GM13976 (cell line): ENCODE data around the gene NFIC.
"Not testable (repeated sequence)": the region's sequence is repeated elsewhere in the genome, so short reads cannot be mapped to it uniquely, and the experiment has no call there.

ENCODE experiments used
- DNase-seq: peaks from one replicate; pipeline ENCODE4 v3.0.0; 2012; ENCODE audit warnings: low spot score
- in situ Hi-C: fragments of 300-500 bp; cut with MboI; formaldehyde crosslinking; loops from one replicate; pipeline ENCODE4 v1.12.0; 2022; ENCODE audit warnings: low sequenced_read_pairs, mixed read lengths, inconsistent platforms; ENCODE audit not compliant: unreplicated experiment
- TF ChIP-seq, protein P1 (sequence below): IDR thresholded peaks from 2 replicates; pipeline ENCODE4 v1.5.1; 2012; ENCODE audit warnings: borderline replicate concordance, mild to moderate bottlenecking; ENCODE audit not compliant: insufficient read depth; ENCODE audit errors: extremely low read depth, missing control alignments, control extremely low read depth

Gene NFIC

DNA sequence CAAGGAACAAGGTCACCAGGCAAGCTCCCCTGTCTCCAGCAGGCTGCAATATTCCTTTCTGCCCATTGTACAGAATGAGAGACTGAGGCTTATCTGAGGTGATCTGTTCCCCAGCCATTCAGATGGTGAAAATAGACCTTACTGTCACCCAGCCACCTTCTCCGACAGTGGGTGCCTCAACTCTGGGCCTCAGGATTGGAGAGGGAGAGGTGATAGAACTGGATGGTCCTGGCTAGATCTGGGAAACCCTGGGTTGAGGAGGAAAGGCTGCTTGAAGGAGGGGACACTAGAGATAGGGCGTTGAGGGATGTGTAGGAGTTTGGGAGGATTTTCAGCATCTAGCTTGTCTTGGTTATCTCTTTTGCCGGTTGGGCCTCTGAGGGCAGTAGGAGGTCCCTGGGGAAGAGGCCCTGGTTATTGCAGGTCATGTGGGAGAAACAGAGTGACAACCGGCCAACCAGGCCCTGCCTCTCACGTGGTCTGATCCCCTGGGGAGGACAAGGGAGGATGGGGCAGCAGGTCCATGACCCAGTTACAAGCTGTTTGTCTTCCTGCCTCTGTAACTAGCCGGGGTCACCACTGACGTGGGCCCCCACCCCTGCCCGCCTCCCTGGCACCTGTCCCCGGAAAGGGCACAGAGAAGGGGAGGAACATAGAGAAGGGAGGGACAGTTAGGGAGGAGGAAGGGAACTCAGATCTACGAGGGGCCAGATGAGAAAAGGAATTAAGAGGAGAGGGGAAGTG lies 8.2 kb downstream of the NFIC start:
- DNase-seq = no peak
- in situ Hi-C loops = no loop called here
- TF ChIP-seq, protein P1, sequence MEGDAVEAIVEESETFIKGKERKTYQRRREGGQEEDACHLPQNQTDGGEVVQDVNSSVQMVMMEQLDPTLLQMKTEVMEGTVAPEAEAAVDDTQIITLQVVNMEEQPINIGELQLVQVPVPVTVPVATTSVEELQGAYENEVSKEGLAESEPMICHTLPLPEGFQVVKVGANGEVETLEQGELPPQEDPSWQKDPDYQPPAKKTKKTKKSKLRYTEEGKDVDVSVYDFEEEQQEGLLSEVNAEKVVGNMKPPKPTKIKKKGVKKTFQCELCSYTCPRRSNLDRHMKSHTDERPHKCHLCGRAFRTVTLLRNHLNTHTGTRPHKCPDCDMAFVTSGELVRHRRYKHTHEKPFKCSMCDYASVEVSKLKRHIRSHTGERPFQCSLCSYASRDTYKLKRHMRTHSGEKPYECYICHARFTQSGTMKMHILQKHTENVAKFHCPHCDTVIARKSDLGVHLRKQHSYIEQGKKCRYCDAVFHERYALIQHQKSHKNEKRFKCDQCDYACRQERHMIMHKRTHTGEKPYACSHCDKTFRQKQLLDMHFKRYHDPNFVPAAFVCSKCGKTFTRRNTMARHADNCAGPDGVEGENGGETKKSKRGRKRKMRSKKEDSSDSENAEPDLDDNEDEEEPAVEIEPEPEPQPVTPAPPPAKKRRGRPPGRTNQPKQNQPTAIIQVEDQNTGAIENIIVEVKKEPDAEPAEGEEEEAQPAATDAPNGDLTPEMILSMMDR = no peak

DNA sequence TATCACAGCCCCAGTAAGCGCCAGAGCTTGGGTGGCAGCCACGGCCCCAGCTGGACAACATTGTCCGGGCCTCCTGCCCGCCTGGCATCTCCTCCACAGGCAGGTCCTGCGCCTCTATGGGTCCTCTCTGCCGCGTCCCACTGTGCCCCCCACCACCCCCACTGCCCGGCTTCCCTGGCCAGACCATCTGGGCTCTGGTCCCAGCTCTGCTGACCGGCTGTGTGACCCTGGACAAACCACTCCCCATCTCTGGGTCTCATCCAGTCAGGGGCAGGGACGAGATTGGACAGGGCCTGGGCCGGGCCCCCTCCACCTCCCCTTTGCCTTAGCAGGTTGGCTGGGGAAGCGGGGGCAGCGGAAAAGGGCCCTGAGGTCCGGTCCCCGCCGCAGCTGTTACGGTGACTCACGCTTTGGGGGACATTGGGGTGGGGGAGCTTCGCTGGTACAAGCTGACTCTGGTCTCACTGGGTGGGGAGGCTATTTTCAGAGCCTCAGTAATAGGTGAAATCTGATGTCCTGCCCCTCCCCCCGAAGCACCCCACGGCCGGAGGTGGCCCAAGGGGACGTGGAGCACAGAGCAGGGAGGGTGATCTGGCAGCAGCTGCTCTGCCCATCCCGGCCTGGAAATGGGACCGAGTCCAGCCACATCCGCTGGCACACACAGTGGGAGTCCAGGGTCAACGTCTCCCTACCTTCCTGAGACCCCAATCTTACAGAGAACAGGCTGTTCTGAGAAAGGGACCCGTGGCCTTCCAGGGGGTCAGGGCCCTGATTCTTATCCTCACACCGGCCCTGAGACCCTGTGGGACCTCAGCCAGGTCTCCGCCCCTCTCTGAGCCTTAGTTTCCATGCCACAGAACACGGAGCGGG lies 9.1 kb downstream of the NFIC start:
- in situ Hi-C loops = no loop called here
- TF ChIP-seq, protein P1 = no peak
- no peak for DNase-seq

DNA sequence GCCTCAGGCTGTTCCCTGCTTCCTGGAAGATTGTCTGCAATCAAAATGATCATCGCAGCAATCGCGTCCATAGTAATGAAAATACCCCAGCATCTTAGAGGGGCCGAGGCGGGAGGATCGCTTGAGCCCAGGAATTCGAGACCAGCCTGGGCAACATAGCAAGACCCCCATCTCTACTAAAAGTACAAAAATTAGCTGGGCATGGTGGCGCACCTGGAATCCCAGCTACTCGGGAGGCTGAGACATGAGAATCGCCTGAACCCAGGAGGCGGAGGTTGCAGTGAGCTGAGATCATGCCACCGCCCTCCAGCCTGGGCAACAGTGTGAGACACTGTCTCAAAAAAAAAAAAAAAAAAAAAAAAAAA lies 9.7 kb downstream of the NFIC start:
- DNase-seq, in situ Hi-C loops: not testable (repeated sequence)

DNA sequence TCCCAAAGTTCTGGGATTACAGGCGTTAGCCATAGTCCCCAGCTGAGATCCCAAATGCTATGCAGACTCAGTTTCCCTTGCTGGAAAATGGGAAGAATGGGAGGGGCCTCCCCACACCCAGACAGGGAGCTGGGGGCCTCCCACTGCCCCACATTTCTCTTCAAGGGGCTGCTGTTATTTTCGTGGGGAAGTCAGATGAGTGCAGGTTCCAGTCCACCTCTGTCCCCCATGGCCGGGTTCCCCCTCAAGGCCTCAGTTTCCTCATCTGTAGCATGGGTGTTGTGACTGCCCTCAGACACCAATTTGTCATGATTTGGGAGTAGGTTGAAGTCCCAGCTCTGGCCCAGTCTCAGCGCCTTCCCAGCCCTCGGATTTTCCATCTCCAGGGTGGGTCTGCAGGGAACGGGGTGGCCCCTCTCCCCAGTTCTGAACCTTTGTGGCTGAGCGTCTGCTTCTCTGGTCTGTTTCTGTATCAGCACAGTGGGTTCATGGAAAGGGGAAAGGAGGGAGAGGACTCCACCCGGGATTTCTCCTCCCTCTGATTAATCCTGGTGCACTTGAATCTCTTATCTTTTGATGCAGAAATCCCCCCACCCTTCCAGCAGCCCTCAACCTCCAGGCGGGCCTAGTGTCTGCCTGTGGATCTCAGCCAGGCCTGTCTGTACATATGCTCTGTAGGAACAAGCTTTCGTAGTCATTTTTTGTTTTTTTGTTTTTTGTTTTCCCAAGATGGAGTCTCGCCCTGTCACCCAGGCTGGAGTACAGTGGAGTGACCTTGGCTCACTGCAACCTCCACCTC lies 12.2 kb downstream of the NFIC start:
- in situ Hi-C loops = no loop called here
- TF ChIP-seq, protein P1 = no peak
- DNase-seq = no peak

GRCh38 chr19:3380829-3381228 lies 14.4 kb downstream of the NFIC start:
- no peak for DNase-seq
- TF ChIP-seq, protein P1 = no peak
- in situ Hi-C loops = no loop called here

GRCh38 chr19:3381701-3382372 lies 15.5 kb downstream of the NFIC start:
- TF ChIP-seq, protein P1 = no peak
- in situ Hi-C loops = no loop called here
- DNase-seq = no peak
